Ectodermal cell (in vitro differentiated cells): Measurements from ENCODE around the gene MTM1.
A peak's percentile ranks its signal among the peaks of the same experiment; 100 is the strongest.

Source experiments
- H3K27ac ChIP-seq: 2 replicates; pipeline ENCODE4 v1.7.0; 2013; ENCODE audit warnings: mild to moderate bottlenecking, low read depth, low read length; ENCODE audit not compliant: insufficient read depth, poor library complexity, severe bottlenecking
- H3K27me3 ChIP-seq: 2 replicates; pipeline ENCODE4 v1.7.0; 2013; ENCODE audit warnings: mild to moderate bottlenecking, low read length; ENCODE audit not compliant: insufficient read depth, control insufficient read depth, poor library complexity, severe bottlenecking
- H3K36me3 ChIP-seq: one replicate; pipeline ENCODE4 v1.7.0; 2013; ENCODE audit warnings: low read length; ENCODE audit not compliant: control insufficient read depth, insufficient read depth
- H3K4me1 ChIP-seq: one replicate; pipeline ENCODE4 v1.7.0; 2013; ENCODE audit warnings: low read length; ENCODE audit not compliant: control insufficient read depth, insufficient read depth
- H3K4me3 ChIP-seq: 2 replicates; pipeline ENCODE4 v1.7.0; 2013; ENCODE audit warnings: low read depth, low read length, control low read depth; ENCODE audit not compliant: insufficient read depth
- H3K9me3 ChIP-seq: 2 replicates; pipeline ENCODE4 v1.7.0; 2013; ENCODE audit warnings: mild to moderate bottlenecking, low read length, moderate library complexity; ENCODE audit not compliant: control insufficient read depth
- WGBS, 2 experiments: methylation state at CpG; one replicate each; pipeline ENCODE4 v1.1.7; 2013; ENCODE audit warnings: missing lambda C conversion rate in 2 of 2; 5-methylcytosine and 5-hydroxymethylcytosine counted together

Gene MTM1

DNA sequence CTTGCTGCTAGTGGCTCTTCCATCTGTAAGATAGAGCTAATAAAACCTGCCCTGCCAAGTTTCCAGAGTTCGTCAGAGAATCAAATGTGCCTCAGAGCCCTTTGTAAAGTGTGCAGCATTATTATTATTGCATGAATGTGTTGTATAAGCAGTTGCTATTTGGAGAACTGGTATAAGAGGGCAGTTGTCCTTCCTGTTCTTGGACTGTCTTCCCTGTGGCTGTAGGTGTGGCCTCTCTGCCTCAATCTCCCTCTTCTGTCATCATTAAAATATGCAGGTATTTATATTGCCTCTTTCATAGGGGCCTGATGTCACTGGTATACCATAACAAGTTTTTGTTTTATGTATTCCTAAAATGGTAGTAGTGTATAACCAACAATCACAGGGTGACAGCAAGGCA, 3.8 kb downstream of the MTM1 start:
- Histone ChIP-seq H3K27ac (no peak overlapping the region), H3K27me3 (no peaks in the 10 kb centered on the region), H3K4me1 (peaks cover 13% of the 10 kb centered on the region), H3K4me3 (no peak overlapping the region), H3K9me3 (no peaks in the 10 kb centered on the region), H3K36me3 (no peaks in the 10 kb centered on the region)
- WGBS, 2 experiments, result 73 to 96% methylated on average over 1 of the region's 1 CpG

DNA sequence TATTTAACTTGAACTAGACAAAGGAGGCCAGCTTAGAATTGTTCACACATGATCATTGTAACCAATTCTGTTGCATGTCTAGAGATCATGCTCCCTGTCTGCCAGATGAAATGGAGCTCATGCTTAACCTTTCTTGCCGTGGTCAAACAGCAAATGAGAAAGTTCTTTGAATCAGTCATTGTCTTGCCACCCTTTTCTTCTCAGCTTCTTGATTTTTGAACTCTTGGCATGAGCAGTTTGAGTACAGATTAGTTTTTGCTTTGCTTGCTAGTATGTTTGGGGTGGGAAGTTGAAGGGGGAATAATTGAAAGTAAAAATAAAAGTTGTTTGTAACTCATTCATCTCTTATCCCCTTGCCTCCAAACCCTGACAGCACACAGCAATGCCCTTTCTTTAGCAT, 4.7 kb downstream of the MTM1 start:
- Histone ChIP-seq H3K4me3 (no peak overlapping the region), H3K27me3 (no peaks in the 10 kb centered on the region), H3K4me1 (peaks cover 13% of the 10 kb centered on the region), H3K27ac (no peak overlapping the region), H3K36me3 (no peaks in the 10 kb centered on the region), H3K9me3 (no peaks in the 10 kb centered on the region)
- WGBS, 2 experiments, result 65 to 67% methylated on average over 1 of the region's 1 CpG

DNA sequence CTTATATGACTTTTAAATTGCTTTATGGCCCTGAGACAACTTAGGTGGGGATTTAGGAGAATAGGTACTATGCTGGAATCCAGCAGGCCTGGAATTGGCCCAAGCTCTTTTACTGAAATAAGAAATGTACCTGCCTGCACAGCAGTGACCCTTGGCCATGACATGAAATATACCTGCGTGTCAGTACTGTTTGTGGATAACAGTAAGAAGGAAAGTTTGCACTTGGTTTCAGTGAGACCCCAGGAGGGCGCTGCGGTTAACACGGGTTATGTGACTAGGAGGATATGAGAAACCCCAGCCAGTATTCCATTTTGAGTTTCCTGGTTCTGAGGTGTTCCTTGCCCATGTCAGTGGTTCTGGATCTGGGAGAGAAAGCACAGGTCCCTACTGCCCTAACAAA, 5.3 kb downstream of the MTM1 start:
- Histone ChIP-seq H3K9me3 (no peaks in the 10 kb centered on the region), H3K4me3 (no peak overlapping the region), H3K27me3 (no peaks in the 10 kb centered on the region), H3K36me3 (no peaks in the 10 kb centered on the region), H3K27ac (no peak overlapping the region), H3K4me1 (peaks cover 13% of the 10 kb centered on the region)
- WGBS, 2 experiments, result 53 to 60% methylated on average over 4 of the region's 4 CpGs

DNA sequence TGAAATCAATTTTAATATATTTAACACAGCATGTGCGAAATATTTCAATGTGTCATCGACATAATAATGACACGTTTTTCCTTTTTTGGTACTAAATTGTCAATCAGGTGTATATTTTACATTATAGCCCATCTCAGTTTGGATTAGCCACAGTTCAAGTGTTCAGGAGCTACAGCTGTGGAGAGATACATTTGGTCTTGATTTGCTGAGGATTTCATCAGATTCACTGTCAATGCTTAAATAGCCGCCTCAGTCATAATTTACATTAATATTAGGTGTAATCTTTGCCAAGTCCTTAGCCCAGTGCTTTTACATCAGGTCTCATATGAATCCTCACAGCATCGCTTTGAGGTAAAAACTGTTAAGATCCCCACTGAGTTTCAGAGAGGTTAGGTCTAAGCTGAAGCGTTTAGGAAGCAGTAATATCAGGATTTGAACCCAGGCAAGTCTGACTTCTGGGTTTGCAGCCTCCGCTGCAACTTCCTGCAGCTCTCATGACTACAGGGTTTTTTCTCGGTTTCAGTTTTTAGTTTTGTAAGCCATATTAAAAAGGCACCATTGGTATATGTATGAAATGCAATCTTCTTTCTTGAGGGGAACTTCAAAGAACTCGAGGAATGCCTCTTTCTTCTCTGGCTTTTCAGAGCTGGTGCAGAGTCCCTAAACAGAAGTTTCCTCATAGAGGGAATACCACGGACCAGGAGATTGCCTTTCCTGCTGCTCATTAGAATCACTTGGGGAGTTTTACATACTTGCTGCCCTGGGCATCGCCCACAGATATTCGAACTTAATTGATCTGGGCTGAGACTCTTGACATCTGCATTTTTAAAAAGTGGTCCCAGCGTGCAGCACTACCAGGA, 6.4 kb downstream of the MTM1 start:
- 32 to 43% methylated on average over 9 to 13 of the region's 13 CpGs for WGBS, 2 experiments
- peak overlapping the region; percentile 8 for H3K27ac ChIP-seq
- H3K36me3 ChIP-seq, result no peaks in the 10 kb centered on the region
- H3K9me3 ChIP-seq, result no peaks in the 10 kb centered on the region
- H3K4me3 ChIP-seq, result no peak overlapping the region
- no peaks in the 10 kb centered on the region for H3K27me3 ChIP-seq
- peaks cover 13% of the 10 kb centered on the region for H3K4me1 ChIP-seq

DNA sequence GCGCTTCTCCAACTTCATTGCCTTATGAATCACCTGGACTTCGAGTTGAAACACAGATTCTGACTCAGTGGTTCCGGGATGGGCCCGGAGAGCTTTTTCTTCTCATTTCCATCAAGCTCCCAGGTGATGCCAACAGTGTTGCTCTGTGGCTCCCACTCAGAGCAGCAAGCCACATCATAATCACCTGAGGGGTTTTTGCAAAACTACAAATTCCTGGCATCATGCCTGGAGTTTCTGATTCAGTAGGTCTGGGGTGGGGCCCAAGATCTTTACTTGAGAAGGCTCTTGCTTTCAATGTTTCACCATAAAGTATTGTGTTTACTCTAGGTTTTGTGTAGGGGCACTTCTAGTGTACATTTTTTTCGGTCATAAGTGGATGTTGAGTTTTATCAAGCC, 7.0 kb downstream of the MTM1 start:
- Histone ChIP-seq H3K36me3 (no peaks in the 10 kb centered on the region), H3K27ac (no peak overlapping the region), H3K9me3 (no peaks in the 10 kb centered on the region), H3K27me3 (no peaks in the 10 kb centered on the region), H3K4me3 (no peak overlapping the region), H3K4me1 (peaks cover 13% of the 10 kb centered on the region)
- 76 to 77% methylated on average over 5 of the region's 5 CpGs for WGBS, 2 experiments

DNA sequence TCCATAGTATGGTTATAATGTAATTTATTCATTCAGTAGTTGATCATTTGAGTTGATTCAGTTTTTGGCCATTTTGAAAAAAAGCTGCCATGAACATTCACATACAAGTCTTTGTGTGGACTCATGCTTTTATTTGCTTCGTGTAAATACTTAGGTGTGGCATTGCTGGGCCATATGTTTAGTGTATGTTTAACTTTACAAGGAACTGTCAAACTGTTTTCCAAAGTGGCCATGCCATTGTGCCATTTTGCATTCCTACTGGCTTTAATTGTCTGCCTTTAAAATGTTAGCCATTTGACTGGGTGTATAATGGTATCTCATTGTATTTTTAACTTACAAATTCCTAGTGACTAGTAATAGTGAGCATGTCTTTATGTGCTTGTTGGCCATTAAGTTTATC, 8.8 kb downstream of the MTM1 start:
- Histone ChIP-seq H3K27me3 (no peaks in the 10 kb centered on the region), H3K4me3 (no peak overlapping the region), H3K4me1 (peaks cover 10% of the 10 kb centered on the region), H3K36me3 (no peaks in the 10 kb centered on the region), H3K27ac (no peak overlapping the region), H3K9me3 (no peaks in the 10 kb centered on the region)
- 73 to 100% methylated on average over 1 of the region's 1 CpG for WGBS, 2 experiments

DNA sequence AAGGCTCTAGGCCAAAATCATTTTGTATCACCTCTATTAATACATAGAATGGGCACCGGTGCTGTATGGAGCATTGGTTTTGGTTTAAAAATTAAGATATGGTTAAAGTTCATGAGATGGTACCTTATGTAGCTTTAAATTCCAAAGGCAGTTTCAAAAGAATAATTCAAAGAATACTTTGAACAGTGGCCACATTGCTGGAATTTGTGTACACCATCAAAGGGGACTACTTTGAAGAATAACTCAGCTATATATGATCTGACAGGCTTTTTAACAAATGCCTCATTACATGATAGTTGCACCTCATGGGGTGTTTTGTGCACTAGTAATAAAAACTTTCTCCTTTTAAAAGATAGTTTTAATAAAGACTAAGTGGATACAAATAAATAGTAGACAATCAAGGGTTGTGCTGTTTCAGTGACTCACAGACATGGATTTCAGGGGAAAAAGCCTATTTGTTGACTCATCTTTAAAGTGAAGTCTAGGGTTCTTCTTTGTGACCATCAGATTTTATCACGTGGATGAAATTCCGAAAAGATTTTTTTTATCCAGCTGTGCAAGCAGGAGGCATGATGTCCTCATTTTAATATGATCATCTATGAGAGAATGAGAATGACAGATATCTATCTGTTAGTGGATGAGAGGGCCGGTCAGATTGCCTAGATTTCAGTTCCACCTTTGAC, 12.8 kb downstream of the MTM1 start:
- H3K9me3 ChIP-seq, result no peaks in the 10 kb centered on the region
- H3K36me3 ChIP-seq, result no peaks in the 10 kb centered on the region
- H3K27ac ChIP-seq, result no peak overlapping the region
- WGBS, 2 experiments, result 80 to 88% methylated on average over 3 to 4 of the region's 4 CpGs
- H3K4me3 ChIP-seq, result no peak overlapping the region
- no peaks in the 10 kb centered on the region for H3K4me1 ChIP-seq
- H3K27me3 ChIP-seq, result no peaks in the 10 kb centered on the region

DNA sequence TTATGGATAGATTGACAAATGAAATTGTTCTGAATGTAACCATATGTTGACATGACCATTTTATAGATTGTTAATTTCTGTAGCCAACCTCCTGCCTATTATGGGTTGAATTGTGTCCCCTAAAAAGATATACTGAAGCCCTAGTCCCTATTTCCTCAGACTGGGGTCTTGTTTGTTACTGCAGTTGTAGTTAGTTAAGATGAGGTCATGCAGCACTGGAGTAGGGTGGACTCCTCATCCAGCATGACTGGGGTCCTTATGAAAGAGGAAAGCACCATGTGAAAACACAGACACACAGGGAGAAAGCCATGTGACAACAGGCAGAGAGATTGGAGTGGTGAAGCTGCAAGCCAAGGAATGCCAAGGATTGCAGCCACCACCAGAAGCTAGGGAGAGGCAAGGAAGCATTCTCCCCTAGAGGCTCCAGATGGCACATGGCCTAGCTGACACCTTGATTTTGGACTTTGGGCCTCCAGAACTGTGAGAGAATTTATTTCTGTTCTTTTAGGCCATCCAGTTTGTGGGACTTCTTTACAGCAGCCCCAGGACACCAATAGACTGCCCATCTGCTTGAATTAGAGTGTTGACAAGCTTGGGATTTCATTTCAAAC, 14.0 kb downstream of the MTM1 start:
- no peaks in the 10 kb centered on the region for H3K9me3 ChIP-seq
- H3K36me3 ChIP-seq, result no peaks in the 10 kb centered on the region
- H3K27me3 ChIP-seq, result no peaks in the 10 kb centered on the region

DNA sequence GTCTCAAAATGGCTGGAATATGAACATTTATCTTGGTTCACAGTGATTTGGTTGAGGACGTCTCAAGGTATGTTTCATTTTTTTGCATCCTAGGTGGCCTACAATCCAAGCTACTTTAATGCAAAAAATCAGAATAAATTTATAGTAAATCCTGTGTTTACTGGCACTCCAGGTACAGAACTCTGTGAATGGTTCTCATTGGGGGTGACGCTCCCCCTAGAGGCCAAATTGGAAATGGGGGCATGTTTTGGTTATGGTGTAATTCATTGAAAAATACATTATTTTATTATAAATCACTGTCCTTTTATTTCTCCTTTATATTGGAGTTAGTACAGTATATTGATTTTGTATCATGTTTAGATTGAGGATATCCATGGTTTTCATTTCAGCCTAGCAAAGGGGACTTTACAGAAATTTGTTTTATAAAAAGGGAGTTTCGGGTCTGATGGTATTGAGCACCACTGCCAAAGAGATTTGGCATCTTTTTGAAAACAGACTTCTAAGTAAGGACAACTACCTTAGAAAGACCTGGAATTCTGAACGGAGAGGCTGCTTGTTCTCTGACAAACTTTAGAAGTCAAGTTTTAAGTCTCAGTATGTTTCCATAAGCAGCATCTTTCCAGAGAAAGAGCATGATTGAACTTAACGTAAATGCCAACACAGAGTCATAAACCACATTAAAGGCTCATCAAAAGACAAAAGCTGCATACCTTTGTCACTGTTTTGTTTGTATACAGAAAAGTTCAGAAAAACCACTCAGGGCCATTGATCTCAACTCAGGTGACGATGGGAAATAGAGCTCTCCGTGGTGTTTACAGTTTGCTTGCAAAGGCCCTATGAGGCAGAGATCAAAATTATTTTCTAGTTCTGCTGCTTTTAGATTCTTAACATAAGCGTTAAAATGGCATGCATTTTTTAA, 19.4 kb downstream of the MTM1 start:
- Histone ChIP-seq H3K4me3 (no peak overlapping the region), H3K27me3 (no peaks in the 10 kb centered on the region), H3K9me3 (no peaks in the 10 kb centered on the region), H3K27ac (no peak overlapping the region), H3K4me1 (no peaks in the 10 kb centered on the region), H3K36me3 (no peaks in the 10 kb centered on the region)
- WGBS, 2 experiments, result 86 to 94% methylated on average over 6 to 7 of the region's 8 CpGs

More for the DNA sequence above, 14.0 kb downstream of the MTM1 start:
- Histone ChIP-seq H3K4me3 (no peak overlapping the region), H3K27ac (no peak overlapping the region), H3K4me1 (no peaks in the 10 kb centered on the region)
